Activated T-cell treated with anti-CD3 and anti-CD28 coated beads, Interleukin-2, amount 50 U/mL, for 72 hours (primary cell): ENCODE measurements around the gene CEACAM18. TPM values are rescaled to one million over a fixed set of nuclear protein-coding genes. Genes with fewer than 3 reads are reported as not detected.

ENCODE experiments used
- ATAC-seq, 2 donors: fragments of 150-1000 bp; cut with Tn5 transposase; replicated peaks in 1 of 2; 2 replicates each; pipeline ENCODE4 v1.10.0; 2021; ENCODE audit warnings: moderate library complexity in 2 of 2, mild to moderate bottlenecking in 1 of 2
- DNase-seq, 2 donors: peaks; one replicate each; pipeline ENCODE4 v3.0.0; 2021 to 2022; ENCODE audit warnings: mixed read lengths in 1 of 2
- H3K27ac Mint-ChIP-seq: one replicate; pipeline ENCODE4 v1.8.0; 2022; ENCODE audit warnings: mild to moderate bottlenecking, moderate library complexity, mixed read lengths
- H3K27me3 Mint-ChIP-seq: one replicate; pipeline ENCODE4 v1.8.0; 2022; ENCODE audit warnings: low read depth, mixed read lengths
- H3K36me3 Mint-ChIP-seq, 2 donors: one replicate each; pipeline ENCODE4 v1.8.0; 2022; ENCODE audit warnings: mixed read lengths in 2 of 2, mild to moderate bottlenecking in 1 of 2; ENCODE audit not compliant: insufficient read depth in 2 of 2
- H3K4me1 Mint-ChIP-seq: one replicate; pipeline ENCODE4 v1.8.0; 2022; ENCODE audit warnings: low read depth, mixed read lengths
- H3K4me3 Mint-ChIP-seq, 2 donors: one replicate each; pipeline ENCODE4 v1.8.0; 2022; ENCODE audit warnings: mild to moderate bottlenecking in 2 of 2, mixed read lengths in 2 of 2, moderate library complexity in 2 of 2
- H3K9me3 Mint-ChIP-seq, 2 donors: one replicate each; pipeline ENCODE4 v1.8.0; 2022; ENCODE audit warnings: mixed read lengths in 2 of 2
- total RNA-seq, 2 donors: library from RNA; stranded (reverse); gene quantifications; one replicate each; pipeline ENCODE4 v1.2.3, GENCODE V29; 2022

CEACAM18 gene
- total RNA-seq, 2 donors from 2014 or later = not detected

- no peak for DNase-seq
- Mint-ChIP-seq H3K4me3 (no peak overlapping the region), H3K36me3 (no peaks in the 10 kb centered on the region), H3K27ac (no peak overlapping the region), H3K9me3 (no peaks in the 10 kb centered on the region), H3K4me1 (peaks cover 45% of the 10 kb centered on the region), H3K27me3 (peaks cover 45% of the 10 kb centered on the region)
- no peak for ATAC-seq
Measured at GRCh38 chr19:51467864-51468544, 10.3 kb upstream of the CEACAM18 start.

- H3K4me3 Mint-ChIP-seq = no peak overlapping the region
- H3K4me1 Mint-ChIP-seq = peaks cover 45% of the 10 kb centered on the region
- peaks cover 40% of the 10 kb centered on the region for H3K27me3 Mint-ChIP-seq
- H3K27ac Mint-ChIP-seq = no peak overlapping the region
- no peaks in the 10 kb centered on the region for H3K36me3 Mint-ChIP-seq
- no peaks in the 10 kb centered on the region for H3K9me3 Mint-ChIP-seq
- DNase-seq = no peak
- ATAC-seq = no peak
Measured at GRCh38 chr19:51468545-51468920, 9.8 kb upstream of the CEACAM18 start.

GRCh38 chr19:51469162-51469561 lies 9.2 kb upstream of the CEACAM18 start:
- peaks cover 38% of the 10 kb centered on the region for H3K27me3 Mint-ChIP-seq
- ATAC-seq = no peak

GRCh38 chr19:51469629-51470028 lies 8.7 kb upstream of the CEACAM18 start:
- H3K9me3 Mint-ChIP-seq = no peaks in the 10 kb centered on the region
- H3K27ac Mint-ChIP-seq = no peak overlapping the region
- peaks cover 50% of the 10 kb centered on the region for H3K4me1 Mint-ChIP-seq
- no peak for DNase-seq
- no peak overlapping the region for H3K4me3 Mint-ChIP-seq
- no peak for ATAC-seq
- peaks cover 42% of the 10 kb centered on the region for H3K27me3 Mint-ChIP-seq
- no peaks in the 10 kb centered on the region for H3K36me3 Mint-ChIP-seq

More at GRCh38 chr19:51469162-51469561, 9.2 kb upstream of the CEACAM18 start:
- Mint-ChIP-seq H3K9me3 (no peaks in the 10 kb centered on the region), H3K36me3 (no peaks in the 10 kb centered on the region), H3K4me1 (peaks cover 47% of the 10 kb centered on the region), H3K4me3 (no peak overlapping the region), H3K27ac (no peak overlapping the region)
- no peak for DNase-seq

GRCh38 chr19:51470966-51471365 lies 7.4 kb upstream of the CEACAM18 start:
- H3K9me3 Mint-ChIP-seq = no peaks in the 10 kb centered on the region
- peaks cover 49% of the 10 kb centered on the region for H3K4me1 Mint-ChIP-seq
- peaks cover 31% of the 10 kb centered on the region for H3K27me3 Mint-ChIP-seq
- ATAC-seq (no peak), DNase-seq (no peak)
- H3K4me3 Mint-ChIP-seq = no peak overlapping the region
- H3K36me3 Mint-ChIP-seq = no peaks in the 10 kb centered on the region
- H3K27ac Mint-ChIP-seq = no peak overlapping the region

- no peaks in the 10 kb centered on the region for H3K36me3 Mint-ChIP-seq
- no peaks in the 10 kb centered on the region for H3K9me3 Mint-ChIP-seq
Measured at GRCh38 chr19:51471527-51471926, 6.8 kb upstream of the CEACAM18 start.

GRCh38 chr19:51472607-51473006 lies 5.7 kb upstream of the CEACAM18 start:
- H3K9me3 Mint-ChIP-seq = no peaks in the 10 kb centered on the region
- peaks cover 38% of the 10 kb centered on the region for H3K4me1 Mint-ChIP-seq
- H3K27me3 Mint-ChIP-seq = peaks cover 15% of the 10 kb centered on the region
- ATAC-seq (peak; percentile 20 to 32), DNase-seq (no peak)
- H3K4me3 Mint-ChIP-seq = peak overlapping the region; percentile 34 to 46
- H3K27ac Mint-ChIP-seq = peak overlapping the region; percentile 1
- no peaks in the 10 kb centered on the region for H3K36me3 Mint-ChIP-seq

More at GRCh38 chr19:51471527-51471926, 6.8 kb upstream of the CEACAM18 start:
- DNase-seq (no peak), ATAC-seq (no peak)
- H3K27me3 Mint-ChIP-seq = peaks cover 26% of the 10 kb centered on the region
- H3K27ac Mint-ChIP-seq = no peak overlapping the region
- H3K4me1 Mint-ChIP-seq = peaks cover 46% of the 10 kb centered on the region
- no peak overlapping the region for H3K4me3 Mint-ChIP-seq

- H3K9me3 Mint-ChIP-seq = no peaks in the 10 kb centered on the region
- H3K27me3 Mint-ChIP-seq = peaks cover 9% of the 10 kb centered on the region
- H3K27ac Mint-ChIP-seq = peak overlapping the region; percentile 1
- H3K36me3 Mint-ChIP-seq = no peaks in the 10 kb centered on the region
- ATAC-seq (peak; percentile 89), DNase-seq (peak; percentile 87 to 91)
- peaks cover 33% of the 10 kb centered on the region for H3K4me1 Mint-ChIP-seq
- H3K4me3 Mint-ChIP-seq = peak overlapping the region; percentile 34 to 46
Measured at GRCh38 chr19:51473009-51473707, 5.2 kb upstream of the CEACAM18 start.

- DNase-seq (no peak), ATAC-seq (no peak)
- H3K27me3 Mint-ChIP-seq = peaks cover 16% of the 10 kb centered on the region
- H3K4me3 Mint-ChIP-seq = no peak overlapping the region
- H3K9me3 Mint-ChIP-seq = peaks cover 0 to 2% of the 10 kb centered on the region in 2 donors
- no peaks in the 10 kb centered on the region for H3K36me3 Mint-ChIP-seq
- H3K4me1 Mint-ChIP-seq = peaks cover 54% of the 10 kb centered on the region
- no peak overlapping the region for H3K27ac Mint-ChIP-seq
Measured at GRCh38 chr19:51476164-51476563, 2.2 kb upstream of the CEACAM18 start.

GRCh38 chr19:51477344-51477743 lies 995 bp upstream of the CEACAM18 start:
- Mint-ChIP-seq H3K9me3 (peaks cover 0 to 2% of the 10 kb centered on the region in 2 donors), H3K4me3 (no peak overlapping the region), H3K27me3 (peaks cover 28% of the 10 kb centered on the region), H3K27ac (no peak overlapping the region), H3K4me1 (peaks cover 47% of the 10 kb centered on the region), H3K36me3 (no peaks in the 10 kb centered on the region)
- no peak for ATAC-seq
- no peak for DNase-seq

GRCh38 chr19:51479531-51480331 lies 1.4 kb downstream of the CEACAM18 start:
- peaks cover 27% of the 10 kb centered on the region for H3K4me1 Mint-ChIP-seq
- peaks cover 0 to 2% of the 10 kb centered on the region in 2 donors for H3K9me3 Mint-ChIP-seq
- H3K4me3 Mint-ChIP-seq = peak overlapping the region; percentile 5 to 25
- peak; percentile 45 to 70 for DNase-seq
- H3K27me3 Mint-ChIP-seq = peaks cover 38% of the 10 kb centered on the region
- no peaks in the 10 kb centered on the region for H3K36me3 Mint-ChIP-seq
- no peak overlapping the region for H3K27ac Mint-ChIP-seq
- ATAC-seq = peak; percentile 99

- Mint-ChIP-seq H3K27me3 (peaks cover 44% of the 10 kb centered on the region), H3K4me1 (peaks cover 25% of the 10 kb centered on the region), H3K9me3 (peaks cover 0 to 2% of the 10 kb centered on the region in 2 donors), H3K36me3 (no peaks in the 10 kb centered on the region), H3K4me3 (no peak overlapping the region), H3K27ac (no peak overlapping the region)
- DNase-seq = no peak
- no peak for ATAC-seq
Measured at GRCh38 chr19:51480590-51480989, 2.3 kb downstream of the CEACAM18 start.
